GM11168 (cell line): ENCODE measurements around the gene ZKSCAN8.

Experiments
- in situ Hi-C: fragments of 300-500 bp; cut with MboI; formaldehyde crosslinking; loops from one replicate; pipeline ENCODE4 v1.12.0; 2022; ENCODE audit warnings: low sequenced_read_pairs; ENCODE audit not compliant: unreplicated experiment

ZKSCAN8 gene

GRCh38 chr6:28137505-28137981 is 4.1 kb upstream of the ZKSCAN8 start:
- in situ Hi-C loops, result no loop called here

GRCh38 chr6:28139860-28140543 is 1.7 kb upstream of the ZKSCAN8 start:
- in situ Hi-C loops, result no loop called here

- in situ Hi-C loops, result no loop called here
These were observed 1.1 kb upstream of the ZKSCAN8 start for GRCh38 chr6:28140616-28141015.

- in situ Hi-C loops, result no loop called here
These were observed 763 bp downstream of the ZKSCAN8 start for GRCh38 chr6:28142446-28142845.

GRCh38 chr6:28145231-28145630 is 3.5 kb downstream of the ZKSCAN8 start:
- in situ Hi-C loops, result no loop called here

- in situ Hi-C loops, result no loop called here
These were observed 10.8 kb downstream of the ZKSCAN8 start for GRCh38 chr6:28152531-28152930.

- in situ Hi-C loops, result no loop called here
These were observed 11.9 kb downstream of the ZKSCAN8 start for GRCh38 chr6:28153546-28153945.

- in situ Hi-C loops, result no loop called here
These were observed 12.7 kb downstream of the ZKSCAN8 start for GRCh38 chr6:28154357-28154756.

GRCh38 chr6:28158318-28158717 is 16.6 kb downstream of the ZKSCAN8 start:
- in situ Hi-C loops, result no loop called here

GRCh38 chr6:28159029-28159607 is 17.4 kb downstream of the ZKSCAN8 start:
- in situ Hi-C loops, result no loop called here

- in situ Hi-C loops, result no loop called here
These were observed 18.6 kb downstream of the ZKSCAN8 start for GRCh38 chr6:28160233-28160632.

GRCh38 chr6:28161410-28162079 is 19.9 kb downstream of the ZKSCAN8 start:
- in situ Hi-C loops, result no loop called here

- in situ Hi-C loops, result no loop called here
These were observed 23.9 kb downstream of the ZKSCAN8 start for GRCh38 chr6:28165563-28165962.

GRCh38 chr6:28167068-28167467 is 25.4 kb downstream of the ZKSCAN8 start:
- in situ Hi-C loops, result no loop called here

GRCh38 chr6:28167926-28168325 is 26.2 kb downstream of the ZKSCAN8 start:
- in situ Hi-C loops, result no loop called here

GRCh38 chr6:28171271-28171670 is 29.6 kb downstream of the ZKSCAN8 start:
- in situ Hi-C loops, result no loop called here

- in situ Hi-C loops, result no loop called here
These were observed 30.3 kb downstream of the ZKSCAN8 start for GRCh38 chr6:28172006-28172405.

GRCh38 chr6:28176373-28176772 is 34.7 kb downstream of the ZKSCAN8 start:
- in situ Hi-C loops, result no loop called here

GRCh38 chr6:28182255-28182654 is 40.6 kb downstream of the ZKSCAN8 start:
- in situ Hi-C loops, result no loop called here

- in situ Hi-C loops, result no loop called here
These were observed 46.7 kb downstream of the ZKSCAN8 start for GRCh38 chr6:28188111-28188979.

- in situ Hi-C loops, result no loop called here
These were observed 58.3 kb downstream of the ZKSCAN8 start for GRCh38 chr6:28200020-28200419.
